ENCODE results near the gene TANC1.

TANC1 gene

GRCh38 chr2:159066541-159067156, 98.2 kb downstream of the TANC1 start:
- DNase-seq, result no peak

GRCh38 chr2:159067971-159068370, 99.5 kb downstream of the TANC1 start:
- DNase-seq, result no peak

GRCh38 chr2:159069229-159069628, 100.8 kb downstream of the TANC1 start:
- no peak for DNase-seq

- no peak for DNase-seq
These were observed 101.8 kb downstream of the TANC1 start for GRCh38 chr2:159070235-159070634.

GRCh38 chr2:159071190-159071915, 102.9 kb downstream of the TANC1 start:
- DNase-seq, result no peak

GRCh38 chr2:159072795-159073194, 104.4 kb downstream of the TANC1 start:
- DNase-seq, result no peak

GRCh38 chr2:159073256-159073655, 104.8 kb downstream of the TANC1 start:
- no peak for DNase-seq

- no peak for DNase-seq
These were observed 106.2 kb downstream of the TANC1 start for GRCh38 chr2:159074605-159075004.

- DNase-seq, result no peak
These were observed 107.3 kb downstream of the TANC1 start for GRCh38 chr2:159075727-159076126.

- DNase-seq, result no peak
These were observed 107.8 kb downstream of the TANC1 start for GRCh38 chr2:159076241-159076640.

- DNase-seq, result no peak
These were observed 109.4 kb downstream of the TANC1 start for GRCh38 chr2:159077869-159078268.

- no peak for DNase-seq
These were observed 110.0 kb downstream of the TANC1 start for GRCh38 chr2:159078443-159078842.

GRCh38 chr2:159080641-159081040, 112.2 kb downstream of the TANC1 start:
- DNase-seq, result no peak

- no peak for DNase-seq
These were observed 113.7 kb downstream of the TANC1 start for GRCh38 chr2:159082119-159082518.

GRCh38 chr2:159084384-159085370, 116.2 kb downstream of the TANC1 start:
- no peak for DNase-seq

- no peak for DNase-seq
These were observed 117.9 kb downstream of the TANC1 start for GRCh38 chr2:159086342-159086741.

- DNase-seq, result no peak
These were observed 118.4 kb downstream of the TANC1 start for GRCh38 chr2:159086826-159087225.

- DNase-seq, result no peak
These were observed 120.5 kb downstream of the TANC1 start for GRCh38 chr2:159088906-159089305.

- no peak for DNase-seq
These were observed 121.1 kb downstream of the TANC1 start for GRCh38 chr2:159089543-159089942.

- no peak for DNase-seq
These were observed 122.2 kb downstream of the TANC1 start for GRCh38 chr2:159090514-159091201.

GRCh38 chr2:159091381-159091780, 122.9 kb downstream of the TANC1 start:
- DNase-seq, result no peak

- DNase-seq, result no peak
These were observed 123.5 kb downstream of the TANC1 start for GRCh38 chr2:159091976-159092375.

GRCh38 chr2:159093497-159093896, 125.1 kb downstream of the TANC1 start:
- DNase-seq, result no peak
